ENCODE measurements around the gene COL4A2.

DNA sequence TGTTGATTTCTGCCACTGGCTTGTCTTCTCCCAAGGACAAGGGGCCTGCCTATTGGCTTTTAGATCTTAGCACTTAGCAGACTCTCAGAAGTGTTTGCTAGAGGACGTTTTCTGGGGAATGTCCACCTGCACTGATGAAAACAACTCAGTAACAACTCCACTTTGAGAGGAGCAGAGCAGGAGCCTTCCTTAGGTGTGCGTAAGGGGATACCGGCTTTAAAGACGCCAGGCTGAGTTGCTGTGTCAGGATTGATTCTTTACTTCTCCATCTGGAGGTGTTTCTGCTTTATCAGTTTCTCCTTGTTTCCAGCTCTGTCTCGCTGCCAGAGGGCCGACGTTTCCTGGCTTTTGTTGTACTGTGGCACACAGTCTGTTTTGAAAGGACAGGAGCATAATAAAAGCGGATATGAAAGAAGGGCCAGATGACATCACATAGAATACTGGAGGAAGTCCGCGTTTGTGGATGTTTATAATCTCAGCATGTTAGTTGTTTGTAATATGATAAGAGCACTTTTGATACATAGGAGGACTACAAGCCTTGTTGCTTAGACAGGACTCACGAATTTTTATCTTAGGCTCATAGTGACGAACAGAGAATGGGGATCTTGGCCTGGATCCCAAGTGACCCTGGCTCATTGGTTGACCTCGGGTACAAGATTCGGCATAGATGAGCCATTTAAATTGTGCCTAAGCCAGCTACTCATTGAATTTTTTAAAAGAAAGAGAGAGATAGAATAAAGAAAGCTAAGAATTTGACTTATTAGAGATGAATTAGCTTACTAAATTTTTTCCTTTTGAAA is 34.6 kb downstream of the COL4A2 start:
- TF ChIP-seq CTCF (IDR thresholded peaks at IDR 0.05): no peak
- no peak for TF ChIP-seq POLR2A (IDR thresholded peaks at IDR 0.05)
- TF ChIP-seq POLR2AphosphoS5 (IDR thresholded peaks at IDR 0.05): peak in 1 of 3 donors; percentile 34
- no peak for TF ChIP-seq EP300 (IDR thresholded peaks at IDR 0.05; ENCODE audit: low read depth)

All from transverse colon (tissue), 4 donors.